GM21529 (cell line): Measurements from ENCODE around the gene DENND5A.
"Not testable (repeated sequence)": the region's sequence is repeated elsewhere in the genome, so short reads cannot be mapped to it uniquely, and the experiment has no call there.

Source experiments
- ATAC-seq: cut with Tn5 transposase; IDR thresholded peaks from one replicate; pipeline ENCODE4 v1.9.1; 2021; ENCODE audit not compliant: unreplicated experiment

DENND5A gene

DNA sequence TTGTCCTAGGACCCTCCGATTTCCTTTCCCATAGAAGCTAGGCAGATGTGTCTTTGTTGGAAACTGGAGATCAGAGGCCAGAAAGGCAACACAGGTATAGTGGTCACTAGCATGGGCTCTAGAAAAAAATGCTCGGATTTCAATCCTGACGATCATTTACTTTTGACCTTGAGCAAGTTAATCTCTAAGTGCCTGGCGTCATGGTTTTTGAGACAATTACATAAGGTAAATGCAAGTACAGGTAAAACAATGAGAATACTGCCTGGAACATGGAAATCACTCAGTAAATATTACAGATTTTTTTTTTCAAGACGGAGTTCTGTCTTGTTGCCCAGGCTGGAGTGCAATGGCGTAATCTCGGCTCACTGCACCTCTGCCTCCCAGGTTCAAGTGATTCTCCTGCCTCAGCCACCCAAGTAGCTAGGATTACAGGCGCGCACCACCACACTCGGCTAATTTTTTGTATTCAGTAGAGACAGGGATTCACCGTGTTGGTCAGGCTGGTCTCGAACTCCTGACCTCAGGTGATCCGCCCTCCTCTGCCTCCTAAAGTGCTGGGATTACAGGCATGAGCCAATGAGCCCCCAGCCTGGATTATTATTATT lies 1.1 kb upstream of the DENND5A start:
- no peak for ATAC-seq

DNA sequence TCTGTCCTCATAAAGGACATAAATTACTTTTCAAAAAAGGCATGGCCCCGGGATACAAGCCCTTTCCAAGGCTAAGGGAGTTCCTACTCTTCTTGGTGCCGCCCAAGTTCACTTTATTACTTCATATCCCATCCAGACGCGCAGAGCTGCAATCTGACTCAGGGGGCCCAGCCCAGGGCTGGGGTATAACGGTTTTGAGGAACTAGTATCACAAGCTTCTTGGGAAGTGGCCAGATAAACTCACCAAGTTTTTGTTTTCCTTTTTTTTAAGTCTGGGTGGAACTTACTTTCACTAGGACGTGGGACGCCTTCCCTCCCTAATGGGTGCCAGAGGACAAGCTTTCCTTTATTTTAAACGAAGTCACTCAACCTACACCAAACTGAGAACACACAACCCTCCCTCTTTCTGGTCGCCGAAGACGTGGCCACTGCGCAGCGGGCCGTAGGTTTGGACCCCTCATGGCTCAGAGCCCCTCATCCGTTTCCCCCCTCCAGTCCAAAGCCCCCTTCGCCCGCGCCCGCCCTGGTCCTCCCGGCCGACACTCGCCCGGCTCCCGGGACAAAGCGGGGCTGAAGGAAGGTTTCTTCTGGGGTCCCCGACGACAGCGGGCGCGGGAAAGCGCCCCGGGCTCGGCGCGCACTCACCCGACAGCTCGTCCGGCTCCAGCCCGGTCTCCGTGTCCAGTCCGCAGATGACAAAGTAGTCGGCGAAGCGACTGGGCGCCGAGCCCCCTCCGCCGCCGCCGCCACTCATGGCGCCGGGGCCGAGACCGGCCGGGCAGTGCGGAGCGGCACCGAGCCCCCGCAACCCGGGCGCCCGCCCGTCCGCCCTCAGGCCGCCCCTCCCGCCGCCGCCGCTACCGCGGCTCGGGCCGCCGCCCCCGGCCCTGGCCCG lies 587 bp downstream of the DENND5A start:
- ATAC-seq = peak; percentile 14

DNA sequence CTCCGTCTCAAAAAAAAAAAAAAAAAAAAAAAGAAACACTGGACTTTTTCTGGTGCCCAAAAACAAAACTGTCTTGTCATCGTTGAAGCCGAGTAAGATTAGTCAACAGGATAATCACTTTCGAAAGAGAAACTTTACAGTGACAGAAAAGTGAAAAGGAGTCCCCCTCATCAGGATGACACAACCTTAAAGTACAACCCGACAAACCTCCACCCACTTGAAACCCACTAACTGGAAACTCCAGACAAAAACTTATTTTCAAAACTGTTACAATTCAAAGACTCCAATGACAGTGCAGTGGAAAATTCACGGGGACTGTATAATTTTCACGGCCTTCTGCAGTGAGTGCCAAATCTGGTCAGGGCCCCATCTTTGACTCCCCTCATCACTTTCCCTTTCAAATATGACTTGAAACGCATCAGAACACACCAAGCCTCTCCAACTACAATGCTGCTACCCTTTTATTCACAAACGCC lies 1.3 kb downstream of the DENND5A start:
- peak; percentile 66 for ATAC-seq

DNA sequence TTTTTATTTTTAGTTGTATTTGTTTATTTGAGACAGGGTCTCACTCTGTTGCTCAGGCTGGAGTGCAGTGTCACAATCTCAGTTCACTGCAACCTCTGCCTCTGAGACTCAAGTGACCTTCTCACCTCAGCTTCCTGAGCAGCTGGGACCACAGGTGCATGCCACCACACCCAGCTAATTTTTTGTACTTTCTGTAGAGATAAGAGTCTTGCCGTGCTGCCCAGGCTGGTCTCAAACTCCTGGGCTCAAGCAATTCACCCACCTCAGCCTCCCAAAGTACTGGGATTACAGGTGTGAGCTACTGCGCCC lies 4.4 kb downstream of the DENND5A start:
- ATAC-seq = not testable (repeated sequence)

DNA sequence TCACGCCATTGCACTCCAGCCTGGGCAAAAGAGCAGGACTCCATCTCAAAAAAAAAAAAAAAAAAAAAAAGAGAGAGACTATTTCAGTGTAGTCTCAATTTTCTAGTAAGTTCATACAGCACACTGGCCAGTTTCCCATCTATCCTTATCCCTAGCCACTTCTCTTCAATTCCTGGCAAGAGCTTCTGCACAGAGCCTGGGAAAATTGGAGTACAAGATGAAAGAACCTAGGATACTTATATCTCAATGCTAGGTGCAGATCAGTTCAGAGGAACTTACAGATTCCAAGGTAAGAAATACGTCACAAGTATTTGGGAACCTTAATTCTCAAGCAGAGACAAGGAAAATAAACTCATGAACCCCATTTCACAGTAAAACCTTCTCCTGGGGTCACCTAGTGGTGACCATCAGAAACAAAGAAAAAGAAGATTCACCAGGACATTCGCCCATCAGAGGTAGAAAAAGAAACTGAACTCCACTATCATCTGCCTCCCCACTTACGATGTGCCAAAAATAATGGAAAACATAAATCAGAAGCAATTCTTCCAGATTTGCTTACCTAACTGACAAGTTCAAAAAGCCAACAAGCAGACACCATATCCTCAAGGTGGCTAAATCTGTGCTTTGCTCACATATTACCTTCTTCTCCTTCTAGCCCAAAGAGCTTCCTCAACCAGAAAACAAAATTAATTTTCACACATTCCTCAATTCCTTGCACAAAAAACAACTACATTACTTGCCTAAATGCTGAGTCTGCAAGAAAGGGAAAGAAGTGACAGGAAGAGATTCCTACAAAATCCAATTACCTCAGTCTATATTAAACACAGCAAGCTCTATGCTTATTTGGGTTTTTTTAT lies 4.9 kb downstream of the DENND5A start:
- no peak for ATAC-seq

DNA sequence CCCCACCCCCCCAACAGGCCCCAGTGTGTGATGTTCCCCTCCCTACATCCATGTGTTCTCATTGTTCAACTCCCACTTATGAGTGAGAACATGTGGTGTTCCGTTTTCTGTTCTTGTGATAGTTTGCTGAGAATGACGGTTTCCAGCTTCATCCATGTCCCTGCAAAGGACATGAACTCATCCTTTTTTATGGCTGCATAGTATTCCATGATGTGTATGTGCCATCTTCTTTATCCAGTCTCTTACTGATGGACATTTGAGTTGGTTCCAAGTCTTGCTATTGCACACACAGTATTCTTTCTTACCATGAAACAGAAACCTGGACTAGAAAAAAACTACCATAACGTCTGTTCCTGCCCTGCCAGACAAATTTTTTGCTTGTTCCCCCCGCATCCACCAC lies 6.9 kb downstream of the DENND5A start:
- ATAC-seq = not testable (repeated sequence)

DNA sequence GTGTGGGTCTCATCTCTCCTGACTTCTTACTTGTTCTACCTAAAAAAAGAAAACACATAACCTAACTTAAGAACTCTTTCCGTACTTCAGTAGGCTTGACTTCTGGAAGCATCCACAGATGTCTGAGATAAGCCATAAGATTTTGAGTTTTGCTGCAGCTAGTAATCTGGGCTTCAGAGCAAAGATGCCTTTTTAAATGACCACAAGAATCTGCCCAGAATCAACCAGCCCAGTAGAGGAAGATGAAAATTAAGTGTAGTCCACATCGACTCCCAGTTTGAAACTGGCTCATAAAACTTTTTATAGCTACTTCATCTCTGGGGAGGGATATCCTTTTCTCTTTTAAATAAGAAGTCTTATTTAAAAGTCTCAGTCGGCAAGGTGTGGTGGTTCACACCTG lies 10.7 kb downstream of the DENND5A start:
- ATAC-seq = no peak

DNA sequence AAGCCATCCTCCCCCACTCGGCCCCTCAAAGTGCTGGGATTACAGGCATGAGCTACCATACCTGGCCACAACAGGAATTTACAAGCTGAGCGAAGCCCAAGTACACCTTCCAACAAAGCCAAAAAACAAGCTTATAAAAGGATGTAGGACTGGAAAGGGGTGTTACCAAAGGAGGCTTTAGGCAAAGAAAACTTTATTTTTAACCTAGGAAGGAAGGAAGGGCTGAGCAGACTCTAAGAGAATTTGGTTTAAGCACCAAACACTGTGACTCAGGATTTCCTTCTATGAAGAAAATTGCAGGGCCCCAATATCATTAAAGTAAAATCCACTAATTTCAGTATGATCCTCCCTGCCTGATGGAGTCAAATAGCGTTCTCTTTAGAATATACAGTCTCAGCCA lies 12.1 kb downstream of the DENND5A start:
- no peak for ATAC-seq

DNA sequence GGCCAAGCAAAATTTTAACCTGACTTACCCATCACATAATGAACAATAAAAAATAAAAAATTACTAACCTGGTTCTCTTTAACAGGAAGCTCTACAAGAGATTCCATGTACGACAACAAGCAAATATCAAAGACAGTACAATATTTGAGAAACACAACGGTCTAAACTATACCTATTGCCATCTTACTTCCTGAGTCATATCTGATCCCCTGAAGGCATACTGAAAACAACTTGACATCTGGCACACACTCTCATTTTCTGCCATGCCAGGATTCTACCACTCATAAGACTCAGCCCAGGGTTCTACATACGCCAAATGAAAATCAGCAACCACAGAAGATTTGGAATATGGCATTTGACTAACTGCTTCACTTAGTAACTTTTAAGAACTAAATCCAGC lies 13.8 kb downstream of the DENND5A start:
- no peak for ATAC-seq

DNA sequence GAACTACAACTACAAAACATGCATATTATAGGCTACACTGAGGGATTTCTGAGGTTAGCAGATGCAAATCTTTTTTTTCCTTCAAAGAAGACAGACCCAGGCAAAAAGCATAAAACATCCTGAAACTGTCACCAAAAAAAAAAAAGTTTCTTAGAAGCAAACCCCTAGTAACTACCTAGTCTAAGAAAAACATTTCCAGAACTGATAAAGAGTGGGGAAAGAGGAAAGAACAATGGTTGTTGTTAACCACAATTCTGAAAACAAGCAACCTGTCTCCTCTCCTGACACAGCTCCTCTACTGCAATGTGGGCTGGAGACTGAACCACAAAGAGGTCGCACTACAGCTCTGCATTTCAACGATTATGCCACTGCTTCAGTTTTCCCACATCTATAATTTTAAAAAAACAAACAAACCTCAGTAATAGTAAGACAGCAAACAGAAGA lies 15.0 kb downstream of the DENND5A start:
- peak; percentile 89 for ATAC-seq

DNA sequence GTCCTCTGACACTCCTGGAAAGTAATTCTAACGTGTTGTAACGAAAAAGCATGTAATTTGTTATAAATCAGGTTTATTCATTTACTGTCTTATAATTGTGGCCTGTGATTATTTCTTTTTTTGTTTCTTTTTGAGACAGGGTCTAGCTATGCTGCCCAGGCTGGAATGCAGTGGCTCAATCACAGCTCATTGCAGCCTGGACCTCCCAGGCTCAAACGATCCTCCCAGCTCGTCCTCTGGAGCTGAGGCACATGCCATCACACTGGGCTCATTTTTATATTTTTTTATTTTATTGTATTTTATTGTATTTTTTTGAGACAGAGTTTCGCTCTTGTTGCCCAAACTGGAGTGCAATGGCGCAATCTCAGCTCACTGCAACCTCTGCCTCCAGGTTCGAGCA lies 15.9 kb downstream of the DENND5A start:
- ATAC-seq = no peak

DNA sequence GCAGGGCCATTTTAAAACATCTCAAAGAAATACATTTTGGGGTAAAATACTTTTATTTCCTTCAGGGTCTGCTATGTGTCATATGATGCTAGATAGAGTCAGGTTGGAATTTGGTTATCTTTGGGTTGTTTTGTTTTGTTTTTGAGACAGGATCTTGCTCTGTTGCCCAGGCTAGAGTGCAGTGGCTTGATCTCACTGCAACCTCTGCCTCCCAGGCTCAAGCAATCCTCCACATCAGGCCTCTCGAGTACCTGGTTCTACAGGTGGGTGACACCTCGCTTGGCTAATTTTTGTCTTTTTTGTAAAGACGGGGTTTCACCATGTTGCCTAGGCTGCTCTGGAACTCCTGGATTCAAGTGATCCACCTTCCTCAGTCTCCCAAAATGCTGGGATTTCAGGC lies 17.3 kb downstream of the DENND5A start:
- ATAC-seq = no peak

DNA sequence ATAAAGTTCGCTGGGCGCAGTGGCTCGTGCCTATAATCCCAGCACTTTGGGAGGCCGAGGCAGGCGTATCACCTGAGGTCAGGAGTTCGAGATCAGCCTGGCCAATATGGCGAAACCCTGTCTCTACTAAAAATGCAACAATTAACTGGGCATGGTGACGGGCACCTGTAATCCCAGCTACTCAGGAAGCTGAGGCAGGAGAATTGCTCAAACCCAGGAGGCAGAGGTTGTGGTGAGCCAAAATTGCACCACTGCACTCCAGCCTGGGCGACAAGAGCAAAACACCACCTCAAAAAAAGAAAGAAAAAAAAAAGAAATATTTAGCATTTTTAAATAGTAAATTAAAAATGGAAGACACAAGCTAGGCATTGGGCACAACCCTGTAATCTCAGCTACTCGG lies 28.9 kb downstream of the DENND5A start:
- not testable (repeated sequence) for ATAC-seq

DNA sequence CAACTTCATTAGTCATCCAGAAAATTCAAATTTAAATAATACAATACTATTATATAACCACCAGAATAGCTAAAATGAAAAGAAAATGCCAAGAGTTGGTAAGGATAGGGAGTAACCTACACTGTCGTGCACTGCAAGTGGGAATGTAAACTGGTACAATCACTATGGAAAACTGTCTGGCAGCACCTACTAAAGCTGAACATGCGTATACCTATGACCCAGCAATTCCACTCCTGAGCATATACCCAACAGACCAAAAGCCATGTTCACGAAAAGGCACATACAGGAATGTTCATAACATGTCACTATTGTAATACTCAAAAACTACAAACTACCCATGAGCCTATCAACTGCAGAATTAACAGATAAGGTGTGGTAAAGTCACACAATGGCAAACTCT lies 32.7 kb downstream of the DENND5A start:
- no peak for ATAC-seq

DNA sequence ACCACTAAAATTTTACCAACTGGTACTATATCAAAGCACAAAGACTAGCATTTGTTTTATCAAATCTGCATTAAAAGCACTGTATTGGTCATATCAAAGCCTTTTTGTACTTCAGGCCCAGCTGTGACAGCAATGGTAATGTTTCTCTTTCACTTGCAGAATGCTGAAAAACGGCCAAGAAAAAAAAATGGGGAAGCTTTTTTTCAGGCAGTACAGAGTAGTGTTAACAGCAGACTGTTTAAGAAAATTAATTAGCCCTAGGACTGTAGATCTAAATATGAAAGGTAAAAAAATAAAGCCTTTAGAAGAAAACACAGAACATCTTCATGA lies 33.3 kb downstream of the DENND5A start:
- ATAC-seq = no peak

DNA sequence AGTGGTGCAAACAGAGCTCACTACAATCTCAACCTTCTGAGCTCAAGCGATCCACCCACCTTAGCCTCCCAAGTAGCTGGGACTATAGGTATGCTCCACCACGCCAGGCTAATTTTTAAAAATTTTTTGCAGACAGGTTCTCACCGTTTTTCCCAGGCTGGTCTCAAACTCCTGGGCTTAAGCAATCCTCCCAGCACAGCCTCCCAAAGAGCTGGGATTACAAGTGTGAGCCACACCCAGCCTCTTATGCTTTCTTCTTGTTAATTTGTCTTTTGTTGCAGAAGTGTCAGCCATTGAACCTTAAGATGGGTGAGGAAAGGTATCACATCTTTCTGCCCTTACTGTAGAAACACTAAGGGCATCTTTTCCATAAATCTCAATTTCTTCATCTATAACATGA lies 34.9 kb downstream of the DENND5A start:
- no peak for ATAC-seq

DNA sequence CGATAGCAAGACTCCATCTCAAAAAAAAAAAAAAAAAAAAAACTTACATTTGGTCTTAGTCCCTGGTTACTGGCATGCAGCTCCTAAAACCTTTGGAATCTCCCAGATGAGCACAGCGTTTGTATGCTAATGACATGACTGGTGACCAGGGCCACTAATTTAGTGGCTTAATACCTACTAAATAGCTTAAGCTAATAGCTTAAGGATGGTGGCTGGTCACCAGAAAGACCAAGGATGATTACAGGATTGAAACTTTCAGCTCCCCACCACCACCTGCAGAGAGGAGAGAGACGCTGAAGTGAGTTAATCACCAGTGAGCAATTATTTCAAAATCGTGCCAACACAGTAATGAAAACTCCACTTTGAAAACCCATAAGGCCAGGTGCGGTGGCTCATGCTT lies 37.1 kb downstream of the DENND5A start:
- no peak for ATAC-seq

DNA sequence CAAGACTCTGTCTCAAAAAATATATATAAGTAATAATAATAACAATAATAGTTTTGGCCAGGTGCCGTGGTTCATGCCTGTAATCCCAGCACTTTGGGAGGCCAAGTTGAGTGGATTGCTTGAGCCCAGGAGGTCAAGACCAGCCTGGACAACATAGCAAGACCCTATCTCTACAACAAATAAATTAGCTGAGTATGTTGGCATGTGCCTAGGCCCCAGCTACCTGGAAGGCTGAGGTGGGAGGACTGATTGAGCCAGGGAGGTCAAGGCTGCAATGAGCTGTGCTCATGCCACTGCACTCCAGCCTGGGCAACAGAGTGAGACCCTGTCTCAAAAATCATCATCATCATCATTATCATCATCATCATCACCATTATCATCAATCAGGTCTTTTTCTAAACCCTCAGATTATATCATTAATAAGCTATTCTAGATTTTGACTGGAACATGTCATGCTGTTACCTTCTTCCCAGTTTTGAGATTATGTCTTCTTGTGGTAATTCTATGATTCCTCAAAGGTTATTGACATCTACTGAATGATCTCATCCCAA lies 39.3 kb downstream of the DENND5A start:
- no peak for ATAC-seq

DNA sequence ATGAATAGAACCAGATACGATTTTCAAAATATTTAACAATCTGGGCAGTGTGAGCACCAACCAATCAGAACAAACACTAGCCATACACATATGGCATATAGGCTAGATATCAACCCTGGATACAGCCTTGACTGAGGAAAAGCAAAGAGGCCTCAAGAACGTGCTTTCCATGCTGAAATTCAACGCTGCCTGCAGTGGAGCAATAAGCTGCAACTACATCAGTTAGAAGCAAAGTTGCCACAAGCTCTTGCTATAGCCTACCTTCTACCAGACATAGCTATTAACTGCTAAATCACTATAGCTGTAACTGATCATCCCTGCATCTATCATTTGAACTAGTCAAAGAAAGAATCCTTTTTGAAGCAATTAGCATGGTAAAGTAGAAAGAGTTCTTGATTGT lies 42.5 kb downstream of the DENND5A start:
- no peak for ATAC-seq

DNA sequence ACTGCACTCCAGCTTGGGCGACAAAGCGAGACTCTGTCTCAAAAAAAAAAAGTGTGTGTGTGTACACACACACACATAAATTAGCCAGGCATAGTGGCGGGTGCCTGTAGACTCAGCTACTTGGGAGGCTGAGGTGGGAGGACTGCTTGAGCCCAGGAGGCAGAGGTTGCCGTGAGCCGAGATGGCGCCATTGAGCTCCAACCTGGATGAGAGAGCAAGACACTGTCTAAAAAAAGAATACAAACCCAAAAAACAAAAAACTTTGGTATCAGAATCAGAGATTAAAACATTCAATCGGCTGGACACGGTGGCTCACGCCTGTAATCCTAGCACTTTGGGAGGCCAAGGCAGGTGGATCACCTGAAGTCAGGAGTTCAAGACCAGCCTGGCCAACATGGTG lies 44.3 kb downstream of the DENND5A start:
- not testable (repeated sequence) for ATAC-seq

DNA sequence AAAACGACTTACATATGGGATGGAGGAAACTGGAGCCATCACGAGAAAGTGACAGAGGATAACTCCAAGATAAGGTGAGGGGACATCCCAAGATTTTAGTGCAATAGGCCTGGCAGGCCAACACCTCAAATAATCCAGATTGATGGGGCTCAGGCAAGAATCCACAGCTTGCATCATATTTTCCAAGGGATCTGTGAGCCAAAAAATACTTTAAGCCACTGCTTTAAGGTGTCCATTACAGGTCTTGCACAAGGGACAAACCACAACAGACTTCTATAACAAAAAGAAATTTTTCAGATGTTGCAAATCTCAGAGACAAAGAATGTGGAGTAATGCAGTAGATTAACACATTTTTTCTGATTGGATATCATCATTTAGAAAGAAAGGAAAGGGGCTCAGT lies 45.6 kb downstream of the DENND5A start:
- no peak for ATAC-seq
